GM18520 (cell line): ENCODE data around the gene REL.
A peak's percentile ranks its signal among the peaks of the same experiment; 100 is the strongest.
"Not testable (repeated sequence)": the region's sequence is repeated elsewhere in the genome, so short reads cannot be mapped to it uniquely, and the experiment has no call there.

Experiments used
- ATAC-seq: cut with Tn5 transposase; IDR thresholded peaks from one replicate; pipeline ENCODE4 v1.9.1; 2021; ENCODE audit not compliant: unreplicated experiment

The REL gene

GRCh38 chr2:60867007-60867406 is 14.4 kb upstream of the REL start:
- no peak for ATAC-seq

DNA sequence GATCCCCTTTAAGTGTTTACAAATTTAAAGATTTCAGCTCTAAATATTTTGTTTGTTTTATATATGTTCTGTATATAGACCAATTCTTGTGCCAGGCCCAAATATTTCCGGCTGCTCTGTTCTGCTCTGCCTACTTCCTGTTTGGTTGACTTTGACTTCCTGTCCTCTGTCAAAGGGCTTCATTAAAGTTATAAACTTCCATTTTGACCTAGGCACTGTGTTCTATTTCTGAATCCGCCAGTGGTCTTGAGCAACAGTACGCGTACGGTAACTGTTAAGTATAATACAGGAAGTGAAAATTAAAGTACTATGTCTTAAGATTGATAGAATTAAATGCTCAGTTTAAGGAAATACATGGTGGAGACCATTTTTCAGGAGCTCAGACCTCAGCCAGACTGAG is 13.5 kb upstream of the REL start:
- ATAC-seq = no peak

DNA sequence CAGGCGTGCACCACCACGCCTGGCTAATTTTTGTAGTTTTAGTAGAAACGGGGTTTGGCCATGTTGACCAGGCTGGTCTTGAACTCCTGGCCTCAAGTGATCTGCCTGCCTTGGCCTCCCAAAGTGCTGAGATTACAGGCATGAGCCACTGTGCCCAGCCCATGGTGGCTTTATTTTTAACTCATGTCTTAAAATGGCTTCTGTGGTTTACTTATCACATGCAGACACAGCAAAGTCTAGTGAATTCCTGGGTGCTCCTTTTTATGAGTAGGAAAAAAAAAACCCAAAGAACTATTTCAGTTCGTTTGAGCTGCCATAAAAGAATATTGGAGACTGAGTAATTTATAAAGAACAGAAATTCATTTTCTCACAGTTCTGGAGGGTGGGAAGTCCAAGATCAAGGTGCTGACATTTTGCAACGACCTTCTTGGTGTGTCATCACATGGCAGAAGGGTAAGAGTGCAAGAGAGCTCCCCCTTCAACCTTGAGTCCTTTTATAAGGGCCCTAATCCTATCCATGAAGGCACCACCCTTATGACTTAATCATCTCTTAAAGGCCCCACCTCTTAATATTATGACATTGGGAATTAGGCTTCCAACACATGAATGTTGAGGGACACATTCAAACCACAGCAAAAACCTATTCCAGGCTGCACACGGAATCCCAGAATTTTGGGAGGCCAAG is 12.6 kb upstream of the REL start:
- no peak for ATAC-seq

DNA sequence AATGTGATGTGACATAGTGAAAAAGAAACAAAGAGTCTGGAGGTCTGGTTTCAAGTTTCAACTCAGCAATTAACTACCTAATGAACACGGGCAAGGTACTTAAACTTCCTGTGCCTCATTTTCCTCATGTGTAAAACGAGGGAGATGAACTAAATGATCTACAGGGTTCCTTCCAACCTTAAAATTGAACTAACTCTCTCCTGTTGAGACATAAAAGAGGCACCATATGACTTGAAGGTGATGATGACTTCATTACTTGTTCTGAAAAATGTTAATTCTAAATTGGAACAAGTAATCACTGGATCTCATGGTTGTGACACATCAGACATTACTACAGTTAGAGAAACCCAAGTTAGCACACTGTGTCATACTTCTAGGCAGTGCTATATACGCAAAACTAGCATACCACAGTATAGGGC is 8.9 kb upstream of the REL start:
- peak; percentile 64 for ATAC-seq

DNA sequence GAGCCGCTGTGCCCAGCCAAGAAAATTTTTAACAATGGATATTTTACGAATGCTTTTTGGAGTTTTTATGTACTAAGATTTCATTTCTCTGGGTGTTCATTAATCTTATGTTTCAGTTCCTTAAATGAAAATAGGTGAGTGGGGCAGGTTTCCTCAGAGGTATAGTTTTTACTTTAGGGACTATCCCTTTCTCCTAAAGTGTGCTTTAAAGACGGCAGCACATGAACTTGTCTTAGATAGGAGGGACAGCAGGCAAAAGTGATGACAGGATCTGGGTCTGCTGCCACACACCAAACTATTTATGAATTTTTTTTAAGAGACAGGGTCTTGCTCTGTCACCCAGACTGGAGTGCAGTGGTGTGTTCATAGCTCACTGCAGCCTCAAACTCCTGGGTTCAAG is 8.0 kb upstream of the REL start:
- peak; percentile 68 for ATAC-seq

DNA sequence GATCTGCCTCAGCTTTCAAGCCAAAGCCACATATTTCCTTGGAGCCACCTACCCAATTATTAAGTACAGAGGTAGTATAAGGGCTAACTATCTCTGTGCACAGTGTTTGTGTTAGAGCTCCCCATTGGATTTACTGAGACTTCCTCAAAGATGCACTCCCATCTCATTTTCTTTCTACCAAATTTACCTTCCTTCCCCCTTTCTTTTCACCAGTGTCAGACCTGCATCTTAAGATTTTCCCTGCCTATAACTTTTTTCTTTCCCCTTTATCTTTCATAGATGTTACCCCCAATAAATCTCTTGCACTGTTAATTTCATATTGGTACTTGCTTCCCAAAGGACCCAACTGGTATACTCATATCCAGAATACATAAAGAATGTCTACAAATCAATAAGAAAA is 5.9 kb upstream of the REL start:
- ATAC-seq = no peak

DNA sequence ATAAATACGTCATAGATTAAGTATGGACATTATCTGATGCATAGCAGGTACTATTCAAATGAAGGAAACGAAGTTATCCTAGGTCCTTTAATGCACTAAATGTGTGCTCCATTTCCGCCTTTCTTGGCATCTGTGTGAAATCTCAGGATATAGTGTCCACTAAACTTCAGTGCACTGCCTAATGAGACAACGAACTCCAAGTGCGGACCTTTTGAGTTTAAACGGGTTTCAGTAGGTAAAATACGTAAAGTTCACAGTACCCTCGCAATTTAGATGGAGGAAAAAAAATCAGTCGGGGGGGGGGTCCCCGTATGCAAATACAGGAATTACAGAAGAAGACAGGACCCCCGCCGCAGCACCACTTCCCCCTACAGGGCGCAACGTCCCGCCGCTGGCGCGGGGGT is 729 bp upstream of the REL start:
- ATAC-seq = no peak

DNA sequence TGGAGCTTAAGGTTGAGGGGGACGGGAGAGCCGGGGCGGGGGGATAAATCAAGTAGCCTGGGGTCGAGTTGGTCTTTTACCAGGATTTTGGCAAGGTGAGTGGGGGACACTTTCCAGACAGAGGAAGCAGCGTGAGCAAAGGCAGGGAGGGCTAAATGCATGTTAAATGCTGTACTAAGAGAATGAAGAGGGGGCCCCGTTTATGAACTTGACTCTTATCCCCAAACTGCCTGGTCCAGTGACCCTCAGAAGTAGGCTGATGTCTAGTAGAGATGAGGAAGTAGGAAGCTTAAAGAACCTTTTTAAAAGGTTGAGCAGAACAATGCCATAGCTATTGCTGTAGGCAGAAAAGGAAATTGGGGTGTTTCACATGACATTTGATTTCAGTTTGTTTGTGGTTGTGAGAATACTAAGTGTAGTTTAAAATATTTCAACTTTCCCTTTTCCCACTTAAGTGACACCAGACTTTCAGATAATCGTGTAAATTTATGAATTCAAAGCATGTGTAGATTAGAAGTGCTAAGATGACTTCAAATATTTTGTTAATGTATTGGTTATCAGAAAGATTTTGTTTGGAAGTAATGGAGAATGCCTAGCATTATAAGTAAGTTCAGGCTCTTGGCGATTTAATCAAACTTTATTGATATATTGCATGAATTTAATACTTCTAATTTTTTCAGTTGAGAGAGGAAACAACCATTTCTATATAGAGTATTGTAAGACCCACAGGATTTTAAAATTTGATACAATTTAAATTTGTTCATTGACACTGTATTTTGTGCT is 1.8 kb downstream of the REL start:
- ATAC-seq = peak; percentile 22

- no peak for ATAC-seq
Measured at GRCh38 chr2:60883896-60884295, 2.5 kb downstream of the REL start.

DNA sequence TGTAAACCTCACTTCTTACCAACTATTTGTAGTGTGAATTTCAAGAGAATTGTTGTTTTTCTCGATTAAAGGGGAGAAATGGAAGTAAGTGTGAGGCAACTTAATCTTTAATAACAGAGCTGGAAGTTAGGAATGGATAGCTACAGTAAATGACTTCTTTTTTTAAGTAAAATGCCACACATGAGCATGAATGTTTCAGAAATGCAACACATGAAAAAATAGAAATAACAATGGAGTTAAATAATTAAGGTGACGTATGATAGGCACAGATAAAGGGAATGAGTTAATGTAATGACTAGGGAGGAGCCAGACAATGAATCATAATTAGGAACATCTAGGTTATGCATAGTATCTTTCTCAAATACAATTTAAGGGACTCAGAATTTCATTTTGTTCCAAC is 3.4 kb downstream of the REL start:
- no peak for ATAC-seq

GRCh38 chr2:60885683-60886082 is 4.3 kb downstream of the REL start:
- ATAC-seq = no peak

DNA sequence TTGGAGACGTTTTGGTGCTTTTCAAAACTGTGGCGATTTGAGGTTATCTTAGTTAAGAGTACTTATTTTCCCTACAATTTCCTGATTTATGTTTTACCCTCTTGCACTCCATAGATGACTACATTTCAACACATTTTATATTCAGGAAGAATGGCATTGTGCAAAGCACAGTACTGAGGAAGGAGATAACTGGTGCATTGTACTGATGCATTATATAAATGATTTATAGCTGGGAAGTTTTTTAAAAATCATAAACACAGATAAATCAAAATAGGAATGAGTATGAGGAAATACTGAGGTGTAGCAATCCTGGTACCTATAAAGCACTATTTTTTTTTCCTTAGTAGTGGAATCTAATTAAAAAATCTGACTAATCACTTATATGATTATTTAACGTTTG is 5.6 kb downstream of the REL start:
- ATAC-seq = no peak

DNA sequence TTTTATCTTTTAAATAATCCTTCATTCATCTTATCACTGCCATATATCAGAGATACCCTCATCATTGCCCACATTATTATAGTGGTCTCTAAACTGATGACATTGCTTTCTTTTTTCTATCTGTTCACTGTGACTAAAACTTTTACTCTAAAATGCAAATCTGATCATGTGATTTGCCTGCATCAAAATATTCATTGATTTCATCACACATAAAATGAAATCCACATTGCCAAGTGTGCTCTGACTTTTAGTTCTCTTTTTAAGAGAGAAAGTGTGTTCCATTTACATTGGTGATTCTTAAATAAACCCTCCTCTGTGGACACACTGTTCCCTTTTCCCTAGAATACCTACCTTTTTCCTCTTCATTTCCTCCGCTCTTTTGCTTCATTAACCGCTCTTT is 7.5 kb downstream of the REL start:
- no peak for ATAC-seq

GRCh38 chr2:60889581-60890392 is 8.4 kb downstream of the REL start:
- not testable (repeated sequence) for ATAC-seq

DNA sequence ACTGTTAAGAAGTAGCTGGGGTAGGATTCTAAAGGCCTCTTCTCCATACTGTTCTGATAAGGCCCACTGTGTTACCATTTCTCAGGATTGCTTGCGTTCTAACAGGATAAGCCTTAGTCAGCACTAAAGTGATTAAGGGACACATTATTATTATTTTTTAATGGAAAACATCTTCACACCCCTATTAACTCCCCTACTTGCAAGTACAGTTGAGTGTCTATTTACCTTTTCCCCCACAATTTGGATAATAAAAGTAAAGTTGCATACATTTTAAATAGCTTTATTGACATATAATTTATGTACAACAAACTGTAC is 9.0 kb downstream of the REL start:
- no peak for ATAC-seq

GRCh38 chr2:60891180-60891579 is 9.8 kb downstream of the REL start:
- no peak for ATAC-seq

- ATAC-seq = no peak
Measured at GRCh38 chr2:60898567-60898966, 17.2 kb downstream of the REL start.

DNA sequence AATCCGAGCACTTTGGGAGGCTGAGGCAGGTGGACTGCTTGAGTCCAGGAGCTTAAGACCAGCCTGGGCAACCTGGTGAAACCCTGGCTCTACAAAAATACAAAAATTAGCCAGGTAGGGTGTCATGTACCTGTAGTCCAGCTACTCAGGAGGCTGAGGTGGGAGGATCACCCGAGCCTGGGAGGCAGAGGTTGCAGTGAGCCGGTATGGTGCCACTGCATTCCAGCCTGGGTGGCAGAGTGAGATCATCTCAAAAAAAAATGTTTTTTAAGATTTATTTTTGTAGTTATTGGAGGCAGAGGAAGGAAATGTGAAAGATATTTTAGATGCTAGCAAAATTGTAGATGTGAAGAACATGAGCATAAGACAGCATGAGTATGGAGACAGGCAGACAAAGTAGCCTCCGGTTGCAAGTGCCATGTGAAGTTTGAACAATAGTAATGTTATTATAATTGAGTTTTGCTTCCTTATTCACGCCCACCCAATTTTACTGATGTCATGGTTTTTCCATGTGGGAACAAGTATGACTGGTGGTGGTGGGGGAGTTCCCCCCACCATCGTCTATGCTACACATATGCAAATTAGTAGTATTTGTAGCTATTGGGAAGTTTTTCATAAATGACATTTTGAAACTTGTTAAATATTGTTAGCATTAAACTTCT is 18.0 kb downstream of the REL start:
- peak; percentile 59 for ATAC-seq

- ATAC-seq = peak; percentile 6
Measured at GRCh38 chr2:60899892-60900249, 18.5 kb downstream of the REL start.

DNA sequence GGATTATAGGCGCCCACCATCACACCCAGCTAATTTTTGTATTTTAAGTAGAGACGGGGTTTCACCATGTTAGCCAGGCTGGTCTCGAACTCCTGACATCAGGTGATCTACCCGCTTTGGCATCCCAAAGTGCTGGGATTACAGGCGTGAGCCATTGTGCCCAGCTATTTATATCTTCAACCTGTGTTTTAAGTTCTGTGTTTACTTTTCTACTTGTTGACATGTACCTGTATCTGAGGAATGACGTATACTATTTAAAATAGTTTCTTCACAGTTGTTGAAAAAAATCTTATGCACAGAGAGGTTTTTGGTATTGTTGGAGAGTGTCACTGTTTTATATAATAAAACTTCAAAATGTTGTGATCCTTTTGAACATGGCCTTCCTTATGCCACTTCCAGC is 19.9 kb downstream of the REL start:
- ATAC-seq = not testable (repeated sequence)

- ATAC-seq = not testable (repeated sequence)
Measured at GRCh38 chr2:60905867-60906266, 24.5 kb downstream of the REL start.

DNA sequence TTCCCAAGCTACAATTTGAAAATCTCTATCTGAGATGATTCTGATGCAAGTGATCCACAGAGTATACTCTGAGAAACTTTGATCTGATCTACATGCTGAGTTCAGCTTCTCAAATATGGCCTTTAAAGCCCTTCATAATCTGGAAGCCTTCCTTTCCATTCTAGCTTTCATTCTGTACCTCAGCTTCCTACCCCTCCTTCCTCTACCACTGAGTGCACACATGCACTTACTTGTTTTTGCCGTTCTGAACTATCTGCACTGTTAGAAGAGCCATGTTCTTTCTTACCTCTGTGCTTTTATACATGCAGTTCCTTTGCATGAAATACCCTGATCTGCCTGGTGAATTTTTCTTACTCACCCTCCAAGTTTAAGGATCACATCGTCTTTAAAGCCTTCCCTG is 25.0 kb downstream of the REL start:
- no peak for ATAC-seq
